Activated CD4-positive, alpha-beta T cell treated with anti-CD3 and anti-CD28 coated beads, Interleukin-2, amount 10 ng/mL, durations not matched to agents 7 days and 5 days (primary cell): ENCODE data around the gene PCBD1. TPM values are rescaled to one million over a fixed set of nuclear protein-coding genes. Genes with fewer than 3 reads are reported as not detected.
A peak's percentile ranks its signal among the peaks of the same experiment; 100 is the strongest.

Source experiments
- CTCF ChIA-PET: fragments of 350-600 bp; sonication (Branson Sonifier 250); formaldehyde crosslinking; loops from one replicate; lab custom pipeline; 2021; ENCODE audit warnings: antibody characterized with exemption; lab: Charles Lee
- POLR2A ChIA-PET: fragments of 350-600 bp; sonication (Branson Sonifier 250); formaldehyde crosslinking; loops from one replicate; lab custom pipeline; 2021; ENCODE audit warnings: antibody characterized with exemption; lab: Charles Lee
- DNase-seq: peaks from one replicate; pipeline ENCODE4 v3.0.0-alpha.2; 2020
- H3K27ac Mint-ChIP-seq: one replicate; pipeline ENCODE4 v1.8.0; 2021; ENCODE audit warnings: mild to moderate bottlenecking, moderate library complexity, mixed read lengths
- H3K27me3 Mint-ChIP-seq: one replicate; pipeline ENCODE4 v1.8.0; 2021; ENCODE audit warnings: mixed read lengths
- H3K36me3 Mint-ChIP-seq: one replicate; pipeline ENCODE4 v1.8.0; 2021; ENCODE audit warnings: low read depth, mixed read lengths
- H3K4me1 Mint-ChIP-seq: one replicate; pipeline ENCODE4 v1.8.0; 2021; ENCODE audit warnings: mixed read lengths
- H3K4me3 Mint-ChIP-seq: one replicate; pipeline ENCODE4 v1.8.0; 2021; ENCODE audit warnings: mild to moderate bottlenecking, moderate library complexity, mixed read lengths
- H3K9me3 Mint-ChIP-seq: one replicate; pipeline ENCODE4 v1.8.0; 2021; ENCODE audit warnings: mixed read lengths
- total RNA-seq, 2 experiments: library from RNA; stranded (reverse); gene quantifications; one replicate each; pipeline ENCODE4 v1.2.3, GENCODE V29; 2021

The PCBD1 gene
- total RNA-seq, 2 experiments from 2014 or later = 21.4 to 21.8 TPM

DNA sequence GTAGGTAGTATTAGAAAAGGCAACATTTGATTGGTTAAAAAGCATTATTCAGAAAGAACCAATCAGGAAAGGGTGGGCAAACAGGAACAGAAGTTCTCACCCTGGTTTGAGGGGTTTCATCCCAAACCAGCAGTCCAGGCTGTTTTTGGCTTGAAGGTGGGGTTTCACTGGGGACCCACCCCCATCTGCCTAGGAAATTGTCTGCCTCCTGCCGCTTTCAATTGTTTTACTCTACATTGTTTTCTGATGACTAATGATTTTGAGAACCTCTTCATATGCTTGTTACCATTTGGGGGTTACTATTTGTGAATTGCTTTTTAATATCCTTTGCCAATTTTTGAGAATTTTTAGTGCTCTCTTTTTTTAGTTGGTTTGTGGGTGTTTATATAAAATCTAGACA lies 3.3 kb upstream of the PCBD1 start:
- ChIA-PET POLR2A (no interaction called here), CTCF (interaction anchor here (0.6 to 1.0 kb wide), 2 partner anchors 12 to 291 kb away, joined by 3 read pairs; no protein-coding TSS in a partner anchor)
- no peak for DNase-seq
- H3K4me3 Mint-ChIP-seq = no peak overlapping the region
- H3K36me3 Mint-ChIP-seq = no peaks in the 10 kb centered on the region
- peaks cover 20% of the 10 kb centered on the region for H3K4me1 Mint-ChIP-seq
- no peaks in the 10 kb centered on the region for H3K9me3 Mint-ChIP-seq
- H3K27ac Mint-ChIP-seq = no peak overlapping the region
- no peaks in the 10 kb centered on the region for H3K27me3 Mint-ChIP-seq

DNA sequence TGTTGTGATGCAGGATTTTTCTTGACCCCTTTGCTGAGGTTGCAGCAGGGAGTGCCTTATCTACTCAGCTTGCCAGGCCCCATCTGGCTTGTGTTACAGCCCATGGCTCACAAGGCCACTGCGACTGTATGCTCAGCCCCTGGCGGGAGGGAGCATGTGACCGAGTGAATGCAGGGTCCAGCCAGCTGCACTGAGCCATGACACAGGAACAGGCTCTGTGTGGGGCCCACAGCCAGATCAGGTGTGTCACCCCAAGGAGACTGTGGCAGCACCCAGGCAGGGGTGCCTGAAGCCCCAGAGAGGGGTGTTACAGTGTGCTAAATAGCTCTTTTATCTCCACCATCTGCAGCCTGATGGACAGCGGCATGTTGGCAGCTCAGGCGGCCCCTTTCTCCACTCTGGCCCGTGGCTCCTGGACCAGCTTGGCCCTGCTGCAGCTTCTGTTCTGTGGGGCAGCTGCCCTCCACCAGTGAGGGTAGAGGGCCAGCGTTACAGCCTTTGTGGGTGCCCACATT lies 2.6 kb upstream of the PCBD1 start:
- DNase-seq = no peak
- no peaks in the 10 kb centered on the region for H3K36me3 Mint-ChIP-seq
- H3K4me3 Mint-ChIP-seq = no peak overlapping the region
- no peaks in the 10 kb centered on the region for H3K27me3 Mint-ChIP-seq
- H3K9me3 Mint-ChIP-seq = no peaks in the 10 kb centered on the region
- ChIA-PET POLR2A (no interaction called here), CTCF (interaction anchor here (0.6 to 1.0 kb wide), 3 partner anchors 11 to 318 kb away, joined by 3 read pairs; no protein-coding TSS in a partner anchor)
- no peak overlapping the region for H3K27ac Mint-ChIP-seq
- peaks cover 20% of the 10 kb centered on the region for H3K4me1 Mint-ChIP-seq

DNA sequence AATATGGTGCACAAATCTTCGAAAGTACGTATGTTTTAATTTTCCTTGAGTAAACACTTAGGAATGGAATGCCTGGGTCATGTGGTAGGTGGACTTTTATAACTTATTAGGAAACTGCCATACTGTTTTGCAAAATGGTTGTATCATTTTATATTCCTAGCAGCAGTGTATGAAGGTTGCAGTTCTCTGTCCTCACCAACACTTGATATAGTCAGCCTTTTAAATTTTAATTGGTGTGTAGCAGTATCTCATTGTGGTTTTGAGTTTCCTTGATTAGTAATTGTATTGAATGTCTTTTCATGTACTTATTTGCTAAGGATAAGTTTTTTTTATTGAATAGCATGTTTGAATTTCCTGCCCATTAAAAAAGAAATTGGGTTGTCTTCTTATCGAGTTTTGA lies 926 bp upstream of the PCBD1 start:
- no peak for DNase-seq
- Mint-ChIP-seq H3K27ac (peak overlapping the region; percentile 86), H3K4me3 (peak overlapping the region; percentile 79), H3K4me1 (peaks cover 20% of the 10 kb centered on the region), H3K27me3 (no peaks in the 10 kb centered on the region), H3K36me3 (peaks cover 5% of the 10 kb centered on the region), H3K9me3 (no peaks in the 10 kb centered on the region)
- CTCF ChIA-PET = no interaction called here
- POLR2A ChIA-PET = no interaction called here

DNA sequence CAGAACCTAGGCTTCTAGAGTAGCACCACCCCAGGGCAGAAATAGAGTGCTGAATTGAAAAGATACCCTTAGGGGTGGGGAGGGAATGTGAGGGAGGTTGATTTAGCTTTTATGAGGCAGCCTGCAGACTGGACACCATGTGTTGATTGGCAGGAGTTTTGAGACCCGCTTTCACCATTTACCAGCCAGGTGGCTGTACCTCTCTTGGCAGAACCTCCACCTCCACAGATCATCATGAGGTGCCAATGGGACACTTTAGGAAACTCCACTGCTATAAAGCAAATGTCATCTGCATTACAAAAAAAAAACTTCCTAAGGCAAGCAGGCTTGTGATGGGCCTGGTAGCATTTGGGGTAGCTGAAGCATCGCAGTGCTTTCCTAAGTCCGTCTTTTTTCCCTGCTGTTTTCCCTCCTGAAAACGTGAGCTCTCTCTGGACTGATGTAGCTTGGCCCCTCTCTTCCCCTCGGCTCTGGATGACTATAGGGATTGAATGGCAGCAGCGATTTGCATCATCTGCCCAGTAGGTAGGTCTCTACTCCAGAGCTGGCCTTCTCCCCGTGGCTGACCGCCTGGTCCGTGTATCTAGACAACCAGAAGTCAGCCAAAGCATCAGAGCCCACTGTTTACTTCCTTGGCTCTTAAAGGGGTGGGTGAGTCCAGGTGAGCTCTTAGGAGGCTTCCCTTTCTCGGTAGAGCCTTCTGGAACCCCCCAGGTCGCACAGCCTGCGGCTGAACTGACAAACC lies 1.3 kb downstream of the PCBD1 start:
- H3K27ac Mint-ChIP-seq = peak overlapping the region; percentile 85
- H3K36me3 Mint-ChIP-seq = peaks cover 7% of the 10 kb centered on the region
- DNase-seq = no peak
- no peaks in the 10 kb centered on the region for H3K27me3 Mint-ChIP-seq
- peaks cover 12% of the 10 kb centered on the region for H3K4me1 Mint-ChIP-seq
- H3K4me3 Mint-ChIP-seq = peak overlapping the region; percentile 79
- CTCF ChIA-PET = interaction anchor here (0.6 to 1.6 kb wide), 7 partner anchors 10 to 338 kb away, joined by 3 to 8 read pairs (median 4); partner anchors contain the start of gene SGPL1
- POLR2A ChIA-PET = no interaction called here
- no peaks in the 10 kb centered on the region for H3K9me3 Mint-ChIP-seq

DNA sequence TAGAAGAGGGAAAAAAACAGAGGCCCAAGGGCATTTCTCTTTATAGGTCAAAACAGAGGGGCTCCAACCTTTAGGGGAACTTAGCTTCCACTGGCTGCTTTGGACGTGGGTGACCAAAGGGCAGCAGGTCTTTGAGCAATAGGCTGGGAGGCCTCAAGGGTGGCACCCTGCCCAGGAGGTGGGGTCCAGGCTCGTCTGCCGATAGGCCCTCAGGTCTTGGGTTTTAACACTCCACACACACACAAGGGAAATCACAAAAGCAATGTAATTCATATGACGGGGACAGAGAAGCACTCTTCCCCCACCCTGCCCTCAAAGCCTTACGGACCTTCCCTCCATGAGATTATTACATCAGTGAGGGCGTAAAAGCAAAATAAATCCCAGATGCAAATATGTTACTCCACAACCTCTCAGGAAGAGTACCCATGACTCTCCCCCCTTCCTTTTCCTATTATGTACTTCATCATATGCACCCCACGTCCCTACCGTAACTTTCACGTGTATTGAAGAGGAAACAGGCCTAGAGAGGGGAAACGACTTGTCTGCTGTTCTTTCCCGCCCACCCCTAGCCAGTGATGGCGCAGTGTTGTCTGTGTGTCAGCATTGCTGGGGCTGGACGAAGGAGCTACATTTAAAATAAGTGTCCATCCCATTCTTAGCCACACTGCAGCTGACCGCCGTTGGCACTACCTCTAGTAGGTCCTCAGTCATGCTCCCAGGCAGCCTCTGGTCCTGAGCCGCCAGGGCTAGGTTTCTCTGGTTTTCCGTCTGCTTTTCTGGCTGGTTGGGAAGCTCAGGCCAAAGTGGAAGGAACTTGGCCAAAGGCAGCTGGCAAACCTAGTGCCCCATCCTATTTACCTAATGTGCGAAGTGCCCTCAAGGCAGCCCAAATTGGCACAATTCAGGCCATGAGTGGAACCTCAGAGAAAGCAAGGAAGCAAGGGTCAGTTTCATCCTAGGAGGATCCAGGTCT lies 2.1 kb downstream of the PCBD1 start:
- H3K36me3 Mint-ChIP-seq = peaks cover 7% of the 10 kb centered on the region
- H3K4me1 Mint-ChIP-seq = peaks cover 12% of the 10 kb centered on the region
- H3K9me3 Mint-ChIP-seq = no peaks in the 10 kb centered on the region
- no peaks in the 10 kb centered on the region for H3K27me3 Mint-ChIP-seq
- H3K27ac Mint-ChIP-seq = no peak overlapping the region
- ChIA-PET POLR2A (no interaction called here), CTCF (interaction anchor here (0.6 to 1.6 kb wide), 5 partner anchors 13 to 485 kb away, joined by 3 to 8 read pairs (median 4); partner anchors contain the start of gene SGPL1)
- DNase-seq = no peak
- peak overlapping the region; percentile 79 for H3K4me3 Mint-ChIP-seq

- POLR2A ChIA-PET = no interaction called here
- Mint-ChIP-seq H3K27me3 (no peaks in the 10 kb centered on the region), H3K27ac (no peak overlapping the region)
Measured at GRCh38 chr10:70885481-70885880, 2.9 kb downstream of the PCBD1 start.

GRCh38 chr10:70884741-70885140 lies 3.6 kb downstream of the PCBD1 start:
- Mint-ChIP-seq H3K27me3 (no peaks in the 10 kb centered on the region), H3K4me3 (no peak overlapping the region), H3K9me3 (no peaks in the 10 kb centered on the region), H3K27ac (no peak overlapping the region), H3K36me3 (peaks cover 7% of the 10 kb centered on the region), H3K4me1 (peaks cover 16% of the 10 kb centered on the region)
- no peak for DNase-seq
- ChIA-PET POLR2A (interaction anchor here (0.6 kb wide), 1 partner anchor 332 kb away, joined by 3 read pairs; no protein-coding TSS in a partner anchor), CTCF (interaction anchor here (0.8 to 0.9 kb wide), 2 partner anchors 12 to 325 kb away, joined by 3 to 5 read pairs; no protein-coding TSS in a partner anchor)

More at GRCh38 chr10:70885481-70885880, 2.9 kb downstream of the PCBD1 start:
- H3K36me3 Mint-ChIP-seq = peaks cover 7% of the 10 kb centered on the region
- CTCF ChIA-PET = interaction anchor here (0.5 kb wide), 1 partner anchor 13 kb away, joined by 3 read pairs; no protein-coding TSS in a partner anchor
- H3K4me1 Mint-ChIP-seq = peaks cover 12% of the 10 kb centered on the region
- H3K9me3 Mint-ChIP-seq = no peaks in the 10 kb centered on the region
- no peak overlapping the region for H3K4me3 Mint-ChIP-seq
- DNase-seq = no peak

DNA sequence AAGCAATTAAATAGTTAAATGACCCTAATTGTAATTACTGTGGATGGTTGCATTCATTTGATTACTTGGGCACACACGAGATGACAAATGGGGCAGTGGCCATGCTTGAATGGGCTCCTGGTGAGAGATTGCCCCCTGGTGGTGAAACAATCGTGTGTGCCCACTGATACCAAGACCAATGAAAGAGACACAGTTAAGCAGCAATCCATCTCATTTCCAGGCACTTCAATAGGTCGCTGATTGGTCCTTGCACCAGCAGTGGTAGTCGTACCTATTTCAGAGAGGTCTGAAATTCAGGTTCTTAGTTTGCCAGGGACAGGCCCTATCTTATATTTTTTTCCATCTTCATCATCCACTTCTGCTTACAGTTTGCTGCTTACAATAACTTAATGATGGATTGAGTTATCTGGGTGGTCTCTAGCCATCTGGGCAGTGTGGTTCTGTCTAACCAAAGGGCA lies 8.3 kb downstream of the PCBD1 start:
- Mint-ChIP-seq H3K9me3 (no peaks in the 10 kb centered on the region), H3K4me1 (peaks cover 6% of the 10 kb centered on the region), H3K36me3 (peaks cover 10% of the 10 kb centered on the region), H3K27me3 (no peaks in the 10 kb centered on the region), H3K4me3 (no peak overlapping the region), H3K27ac (no peak overlapping the region)
- POLR2A ChIA-PET = no interaction called here
- DNase-seq = peak; percentile 86
- CTCF ChIA-PET = interaction anchor here (0.9 to 2.6 kb wide), 4 partner anchors 9 to 18 kb away, joined by 3 to 6 read pairs (median 5); no protein-coding TSS in a partner anchor

DNA sequence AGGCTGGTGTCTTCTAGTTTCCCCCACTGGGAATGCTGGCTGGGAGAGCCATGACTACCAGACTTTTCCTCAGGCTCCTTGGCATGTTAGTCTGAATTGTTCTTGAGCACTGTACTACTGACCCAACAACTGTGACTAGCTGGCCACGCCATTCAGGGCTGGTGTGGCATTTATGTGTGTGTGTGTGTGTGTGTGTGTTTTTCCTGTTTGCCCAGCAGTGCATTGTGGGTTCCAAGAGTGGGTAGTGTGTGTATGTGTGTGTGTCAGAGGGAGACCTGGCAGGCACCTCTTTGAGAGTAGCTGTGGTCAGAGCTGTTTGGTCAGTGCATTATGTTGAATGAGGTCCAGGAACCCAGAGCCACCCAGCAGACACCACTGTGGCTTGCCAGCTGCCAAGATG lies 9.2 kb downstream of the PCBD1 start:
- H3K27ac Mint-ChIP-seq = no peak overlapping the region
- H3K27me3 Mint-ChIP-seq = no peaks in the 10 kb centered on the region
- ChIA-PET POLR2A (no interaction called here), CTCF (interaction anchor here (0.7 to 2.6 kb wide), 6 partner anchors 12 to 329 kb away, joined by 3 to 6 read pairs (median 4); no protein-coding TSS in a partner anchor)
- H3K36me3 Mint-ChIP-seq = peaks cover 5% of the 10 kb centered on the region
- H3K9me3 Mint-ChIP-seq = no peaks in the 10 kb centered on the region
- H3K4me1 Mint-ChIP-seq = peaks cover 6% of the 10 kb centered on the region
- no peak for DNase-seq
- no peak overlapping the region for H3K4me3 Mint-ChIP-seq

DNA sequence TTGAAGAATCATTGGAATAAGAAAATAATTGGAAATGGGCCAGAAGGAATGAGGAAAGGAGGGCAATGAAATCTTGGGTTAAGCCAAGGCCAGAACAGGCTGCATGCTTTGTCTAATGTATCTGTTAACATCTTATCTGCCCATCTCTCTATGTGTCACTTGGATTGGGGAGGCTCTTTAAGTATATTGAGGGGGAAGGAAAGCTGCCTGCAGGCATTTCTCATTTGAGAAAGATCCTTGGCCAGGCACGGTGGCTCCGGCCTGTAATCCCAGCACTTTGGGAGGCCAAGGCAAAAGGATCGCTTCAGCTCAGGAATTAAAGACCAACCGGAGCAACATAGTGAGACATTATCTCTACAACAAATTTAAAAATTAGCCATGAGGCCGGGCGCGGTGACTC lies 14.3 kb downstream of the PCBD1 start:
- ChIA-PET CTCF (interaction anchor here (1.4 kb wide), 1 partner anchor 17 kb away, joined by 3 read pairs; no protein-coding TSS in a partner anchor), POLR2A (no interaction called here)
- no peak for DNase-seq
- Mint-ChIP-seq H3K4me1 (no peaks in the 10 kb centered on the region), H3K27me3 (no peaks in the 10 kb centered on the region), H3K4me3 (no peak overlapping the region), H3K36me3 (peaks cover 3% of the 10 kb centered on the region), H3K27ac (no peak overlapping the region), H3K9me3 (no peaks in the 10 kb centered on the region)

DNA sequence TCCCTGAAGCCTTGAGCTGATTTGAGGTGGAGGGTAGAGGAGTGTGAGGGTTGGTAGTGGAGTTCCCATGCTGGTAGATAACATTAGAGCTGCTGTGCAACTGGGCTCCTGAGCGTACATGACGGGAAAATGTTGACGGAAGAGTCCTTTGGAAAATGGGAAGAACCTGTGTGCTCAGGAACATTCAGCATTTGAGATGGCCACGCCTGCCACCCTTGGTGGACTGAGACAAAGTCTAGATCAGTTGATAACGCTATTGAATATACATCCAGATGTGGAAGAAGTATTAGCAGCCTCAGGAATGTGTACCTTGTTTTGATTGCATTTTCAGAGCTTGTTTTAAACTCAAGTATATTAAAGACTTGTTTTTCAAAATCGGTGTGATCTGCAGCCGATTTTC lies 16.1 kb downstream of the PCBD1 start:
- no peak for DNase-seq
- POLR2A ChIA-PET = no interaction called here
- CTCF ChIA-PET = interaction anchor here (1.3 kb wide), 1 partner anchor 9 kb away, joined by 3 read pairs; no protein-coding TSS in a partner anchor
- Mint-ChIP-seq H3K4me3 (no peak overlapping the region), H3K27ac (no peak overlapping the region), H3K27me3 (no peaks in the 10 kb centered on the region), H3K36me3 (peaks cover under 1% of the 10 kb centered on the region), H3K4me1 (no peaks in the 10 kb centered on the region), H3K9me3 (no peaks in the 10 kb centered on the region)

- H3K9me3 Mint-ChIP-seq = no peaks in the 10 kb centered on the region
- CTCF ChIA-PET = interaction anchor here (1.2 kb wide), 1 partner anchor 50 kb away, joined by 3 read pairs; no protein-coding TSS in a partner anchor
- DNase-seq = no peak
- POLR2A ChIA-PET = no interaction called here
- peaks cover 3% of the 10 kb centered on the region for H3K36me3 Mint-ChIP-seq
- H3K27me3 Mint-ChIP-seq = no peaks in the 10 kb centered on the region
- H3K4me1 Mint-ChIP-seq = peaks cover 6% of the 10 kb centered on the region
- H3K27ac Mint-ChIP-seq = no peak overlapping the region
- no peak overlapping the region for H3K4me3 Mint-ChIP-seq
Measured at GRCh38 chr10:70866424-70866823, 21.9 kb downstream of the PCBD1 start.
